ENCODE data around the gene CARD11.

Gene CARD11

GRCh38 chr7:2919256-2919655 lies 124.4 kb downstream of the CARD11 start:
- Histone ChIP-seq H3K36me3 (ENCODE audit: control insufficient read depth, insufficient read depth, low read length) (peaks cover 14% of the 10 kb centered on the region), H3K27me3 (ENCODE audit: control insufficient read depth, insufficient read depth, low read length) (no peaks in the 10 kb centered on the region)

GRCh38 chr7:2918406-2918805 lies 125.3 kb downstream of the CARD11 start:
- H3K36me3 ChIP-seq (ENCODE audit: control insufficient read depth, insufficient read depth, low read length): peaks cover 13% of the 10 kb centered on the region

More at GRCh38 chr7:2919256-2919655, 124.4 kb downstream of the CARD11 start:
- H3K4me1 ChIP-seq (ENCODE audit: control insufficient read depth, insufficient read depth, low read length): no peaks in the 10 kb centered on the region
- H3K4me3 ChIP-seq (ENCODE audit: low read depth, low read length): no peak overlapping the region
- no peaks in the 10 kb centered on the region for H3K9me3 ChIP-seq (ENCODE audit: control insufficient read depth, insufficient read depth, low read length)
- H3K9ac ChIP-seq (ENCODE audit: low read depth, low read length): no peak overlapping the region

GRCh38 chr7:2915023-2915422 lies 128.6 kb downstream of the CARD11 start:
- Histone ChIP-seq H3K9ac (ENCODE audit: low read depth, low read length) (no peak overlapping the region), H3K4me3 (ENCODE audit: low read depth, low read length) (no peak overlapping the region), H3K4me1 (ENCODE audit: control insufficient read depth, insufficient read depth, low read length) (no peaks in the 10 kb centered on the region), H3K9me3 (ENCODE audit: control insufficient read depth, insufficient read depth, low read length) (no peaks in the 10 kb centered on the region), H3K36me3 (ENCODE audit: control insufficient read depth, insufficient read depth, low read length) (peaks cover 11% of the 10 kb centered on the region), H3K27me3 (ENCODE audit: control insufficient read depth, insufficient read depth, low read length) (no peaks in the 10 kb centered on the region)

More at GRCh38 chr7:2918406-2918805, 125.3 kb downstream of the CARD11 start:
- no peak overlapping the region for H3K4me3 ChIP-seq (ENCODE audit: low read depth, low read length)
- no peaks in the 10 kb centered on the region for H3K4me1 ChIP-seq (ENCODE audit: control insufficient read depth, insufficient read depth, low read length)
- no peaks in the 10 kb centered on the region for H3K9me3 ChIP-seq (ENCODE audit: control insufficient read depth, insufficient read depth, low read length)
- H3K27me3 ChIP-seq (ENCODE audit: control insufficient read depth, insufficient read depth, low read length): no peaks in the 10 kb centered on the region
- no peak overlapping the region for H3K9ac ChIP-seq (ENCODE audit: low read depth, low read length)

GRCh38 chr7:2913760-2914387 lies 129.8 kb downstream of the CARD11 start:
- Histone ChIP-seq H3K4me1 (ENCODE audit: control insufficient read depth, insufficient read depth, low read length) (no peaks in the 10 kb centered on the region), H3K9me3 (ENCODE audit: control insufficient read depth, insufficient read depth, low read length) (no peaks in the 10 kb centered on the region), H3K9ac (ENCODE audit: low read depth, low read length) (no peak overlapping the region), H3K27me3 (ENCODE audit: control insufficient read depth, insufficient read depth, low read length) (no peaks in the 10 kb centered on the region), H3K36me3 (ENCODE audit: control insufficient read depth, insufficient read depth, low read length) (peaks cover 16% of the 10 kb centered on the region), H3K4me3 (ENCODE audit: low read depth, low read length) (no peak overlapping the region)

- H3K4me3 ChIP-seq (ENCODE audit: low read depth, low read length): no peak overlapping the region
- no peaks in the 10 kb centered on the region for H3K9me3 ChIP-seq (ENCODE audit: control insufficient read depth, insufficient read depth, low read length)
- H3K27me3 ChIP-seq (ENCODE audit: control insufficient read depth, insufficient read depth, low read length): no peaks in the 10 kb centered on the region
- H3K9ac ChIP-seq (ENCODE audit: low read depth, low read length): no peak overlapping the region
- no peaks in the 10 kb centered on the region for H3K4me1 ChIP-seq (ENCODE audit: control insufficient read depth, insufficient read depth, low read length)
- H3K36me3 ChIP-seq (ENCODE audit: control insufficient read depth, insufficient read depth, low read length): peaks cover 12% of the 10 kb centered on the region
Measured at GRCh38 chr7:2912684-2913439, 130.8 kb downstream of the CARD11 start.

GRCh38 chr7:2911466-2911865 lies 132.2 kb downstream of the CARD11 start:
- H3K4me3 ChIP-seq (ENCODE audit: low read depth, low read length): no peak overlapping the region
- H3K9me3 ChIP-seq (ENCODE audit: control insufficient read depth, insufficient read depth, low read length): no peaks in the 10 kb centered on the region
- no peak overlapping the region for H3K9ac ChIP-seq (ENCODE audit: low read depth, low read length)
- no peaks in the 10 kb centered on the region for H3K4me1 ChIP-seq (ENCODE audit: control insufficient read depth, insufficient read depth, low read length)
- H3K27me3 ChIP-seq (ENCODE audit: control insufficient read depth, insufficient read depth, low read length): no peaks in the 10 kb centered on the region
- H3K36me3 ChIP-seq (ENCODE audit: control insufficient read depth, insufficient read depth, low read length): peaks cover 16% of the 10 kb centered on the region

GRCh38 chr7:2909471-2910039 lies 134.1 kb downstream of the CARD11 start:
- no peaks in the 10 kb centered on the region for H3K27me3 ChIP-seq (ENCODE audit: control insufficient read depth, insufficient read depth, low read length)
- H3K4me3 ChIP-seq (ENCODE audit: low read depth, low read length): no peak overlapping the region
- no peak overlapping the region for H3K9ac ChIP-seq (ENCODE audit: low read depth, low read length)
- no peaks in the 10 kb centered on the region for H3K9me3 ChIP-seq (ENCODE audit: control insufficient read depth, insufficient read depth, low read length)
- H3K4me1 ChIP-seq (ENCODE audit: control insufficient read depth, insufficient read depth, low read length): no peaks in the 10 kb centered on the region
- H3K36me3 ChIP-seq (ENCODE audit: control insufficient read depth, insufficient read depth, low read length): peaks cover 26% of the 10 kb centered on the region

- H3K27me3 ChIP-seq (ENCODE audit: control insufficient read depth, insufficient read depth, low read length): no peaks in the 10 kb centered on the region
- H3K4me3 ChIP-seq (ENCODE audit: low read depth, low read length): no peak overlapping the region
- H3K4me1 ChIP-seq (ENCODE audit: control insufficient read depth, insufficient read depth, low read length): no peaks in the 10 kb centered on the region
- H3K36me3 ChIP-seq (ENCODE audit: control insufficient read depth, insufficient read depth, low read length): peaks cover 26% of the 10 kb centered on the region
- H3K9me3 ChIP-seq (ENCODE audit: control insufficient read depth, insufficient read depth, low read length): no peaks in the 10 kb centered on the region
- no peak overlapping the region for H3K9ac ChIP-seq (ENCODE audit: low read depth, low read length)
Measured at GRCh38 chr7:2909043-2909442, 134.6 kb downstream of the CARD11 start.

- Histone ChIP-seq H3K36me3 (ENCODE audit: control insufficient read depth, insufficient read depth, low read length) (peaks cover 26% of the 10 kb centered on the region), H3K9me3 (ENCODE audit: control insufficient read depth, insufficient read depth, low read length) (no peaks in the 10 kb centered on the region), H3K27me3 (ENCODE audit: control insufficient read depth, insufficient read depth, low read length) (no peaks in the 10 kb centered on the region), H3K9ac (ENCODE audit: low read depth, low read length) (no peak overlapping the region), H3K4me3 (ENCODE audit: low read depth, low read length) (no peak overlapping the region), H3K4me1 (ENCODE audit: control insufficient read depth, insufficient read depth, low read length) (no peaks in the 10 kb centered on the region)
Measured at GRCh38 chr7:2908103-2908683, 135.5 kb downstream of the CARD11 start.

- no peaks in the 10 kb centered on the region for H3K27me3 ChIP-seq (ENCODE audit: control insufficient read depth, insufficient read depth, low read length)
- H3K4me3 ChIP-seq (ENCODE audit: low read depth, low read length): no peak overlapping the region
- H3K9me3 ChIP-seq (ENCODE audit: control insufficient read depth, insufficient read depth, low read length): no peaks in the 10 kb centered on the region
- H3K4me1 ChIP-seq (ENCODE audit: control insufficient read depth, insufficient read depth, low read length): no peaks in the 10 kb centered on the region
- peaks cover 26% of the 10 kb centered on the region for H3K36me3 ChIP-seq (ENCODE audit: control insufficient read depth, insufficient read depth, low read length)
- no peak overlapping the region for H3K9ac ChIP-seq (ENCODE audit: low read depth, low read length)
Measured at GRCh38 chr7:2906197-2906931, 137.3 kb downstream of the CARD11 start.

- Histone ChIP-seq H3K9me3 (ENCODE audit: control insufficient read depth, insufficient read depth, low read length) (no peaks in the 10 kb centered on the region), H3K4me3 (ENCODE audit: low read depth, low read length) (no peak overlapping the region), H3K4me1 (ENCODE audit: control insufficient read depth, insufficient read depth, low read length) (no peaks in the 10 kb centered on the region), H3K27me3 (ENCODE audit: control insufficient read depth, insufficient read depth, low read length) (no peaks in the 10 kb centered on the region), H3K9ac (ENCODE audit: low read depth, low read length) (no peak overlapping the region), H3K36me3 (ENCODE audit: control insufficient read depth, insufficient read depth, low read length) (peaks cover 22% of the 10 kb centered on the region)
Measured at GRCh38 chr7:2905500-2905899, 138.2 kb downstream of the CARD11 start.
